GM12872 (cell line): ENCODE measurements around the gene PITPNC1.

ENCODE experiments used
- CTCF ChIP-seq: IDR thresholded peaks from 3 replicates; pipeline ENCODE4 v1.5.1; 2011; ENCODE audit warnings: low read depth, mild to moderate bottlenecking, low read length, moderate library complexity; ENCODE audit not compliant: insufficient read depth

Gene PITPNC1

GRCh38 chr17:67628580-67629013 is 251.5 kb downstream of the PITPNC1 start:
- peak; percentile 40 for TF ChIP-seq CTCF

- TF ChIP-seq CTCF, result peak; percentile 57
These were observed 252.9 kb downstream of the PITPNC1 start for GRCh38 chr17:67629971-67630320.

- no peak for TF ChIP-seq CTCF
These were observed 255.1 kb downstream of the PITPNC1 start for GRCh38 chr17:67632141-67632540.

GRCh38 chr17:67633751-67634211 is 256.7 kb downstream of the PITPNC1 start:
- no peak for TF ChIP-seq CTCF

- TF ChIP-seq CTCF, result no peak
These were observed 258.6 kb downstream of the PITPNC1 start for GRCh38 chr17:67635681-67636080.

GRCh38 chr17:67636312-67636711 is 259.2 kb downstream of the PITPNC1 start:
- no peak for TF ChIP-seq CTCF

GRCh38 chr17:67636834-67637520 is 259.9 kb downstream of the PITPNC1 start:
- TF ChIP-seq CTCF, result no peak
